HG02678 (cell line): ENCODE data around the gene TBPL1.

Experiments
- ATAC-seq: cut with Tn5 transposase; IDR thresholded peaks from one replicate; pipeline ENCODE4 v1.9.1; 2021; ENCODE audit warnings: mild to moderate bottlenecking, moderate library complexity; ENCODE audit not compliant: unreplicated experiment

Gene TBPL1

DNA sequence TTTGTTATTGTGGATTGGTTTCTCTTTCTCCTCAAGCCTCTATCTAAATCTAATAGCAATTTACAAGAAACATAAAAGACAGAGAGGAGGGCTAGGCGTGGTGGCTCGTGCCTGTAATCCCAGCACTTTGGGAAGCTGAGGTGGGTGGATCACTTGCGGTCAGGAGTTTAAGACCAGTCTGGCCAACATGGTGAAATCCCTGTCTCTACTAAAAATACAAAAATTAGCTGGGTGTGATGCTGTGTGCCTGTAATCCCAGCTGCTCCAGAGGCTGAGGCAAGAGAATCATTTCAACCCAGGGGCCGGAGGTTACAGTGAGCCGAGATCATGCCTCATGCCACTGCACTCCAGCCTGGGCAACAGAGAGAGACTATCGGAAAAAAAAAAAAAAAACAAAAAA is 52.8 kb downstream of the TBPL1 start:
- ATAC-seq: no peak

DNA sequence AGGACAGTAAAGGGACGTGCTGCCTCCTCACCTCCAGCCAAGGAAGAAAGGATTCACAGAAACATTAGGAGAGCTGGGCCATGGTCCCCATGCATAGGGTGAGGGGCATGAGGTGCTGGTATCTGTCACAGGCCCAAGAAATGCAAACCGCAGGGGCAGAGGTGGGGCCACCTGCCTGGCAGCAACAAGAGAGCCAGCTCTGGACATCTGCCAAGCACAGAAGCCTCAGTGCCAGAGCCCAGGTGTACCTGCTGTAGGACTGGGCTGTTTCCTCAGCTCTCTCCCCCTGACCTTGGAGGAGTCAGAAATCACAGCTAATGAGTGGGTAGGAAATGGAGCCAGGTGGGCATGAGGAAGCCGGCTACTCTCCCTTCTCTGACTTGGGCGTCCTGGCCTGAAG is 54.1 kb downstream of the TBPL1 start:
- no peak for ATAC-seq

DNA sequence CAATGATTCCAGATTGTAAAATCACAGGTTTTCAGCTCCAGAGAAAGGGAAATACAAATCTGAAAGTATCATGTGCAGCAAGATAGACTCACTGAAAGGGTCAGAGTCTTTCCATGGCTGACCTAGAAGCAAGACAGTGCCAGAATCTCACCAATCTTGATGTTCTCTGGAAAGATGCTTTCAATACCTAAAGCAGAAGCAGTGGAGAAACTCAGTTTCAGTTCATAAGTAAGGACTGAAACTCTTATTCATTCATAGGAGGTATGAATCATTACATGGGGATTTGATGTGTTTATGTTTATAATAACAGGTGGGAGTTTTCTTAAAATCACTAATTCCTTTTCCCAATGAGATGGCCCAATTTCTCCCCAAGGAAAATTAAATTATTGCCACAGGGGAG is 56.9 kb downstream of the TBPL1 start:
- no peak for ATAC-seq

DNA sequence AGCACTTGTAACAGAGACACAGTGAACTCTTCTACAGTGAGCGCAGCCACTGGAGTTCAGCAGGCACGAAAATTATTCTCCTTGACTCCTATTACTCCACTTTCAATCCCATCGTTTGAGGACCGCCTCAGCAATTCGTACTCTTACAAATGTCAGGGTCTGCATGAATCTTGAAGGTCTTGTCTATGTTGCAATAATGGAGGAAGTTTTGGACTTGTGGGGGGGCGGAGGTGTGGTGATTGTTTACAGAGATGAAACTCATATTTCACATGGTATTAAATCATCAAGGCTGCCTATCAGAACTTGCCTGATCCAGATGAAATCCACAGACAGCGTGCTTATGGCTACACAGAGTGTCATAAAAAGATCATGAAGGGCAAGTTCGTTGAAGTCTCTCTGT is 57.4 kb downstream of the TBPL1 start:
- no peak for ATAC-seq

DNA sequence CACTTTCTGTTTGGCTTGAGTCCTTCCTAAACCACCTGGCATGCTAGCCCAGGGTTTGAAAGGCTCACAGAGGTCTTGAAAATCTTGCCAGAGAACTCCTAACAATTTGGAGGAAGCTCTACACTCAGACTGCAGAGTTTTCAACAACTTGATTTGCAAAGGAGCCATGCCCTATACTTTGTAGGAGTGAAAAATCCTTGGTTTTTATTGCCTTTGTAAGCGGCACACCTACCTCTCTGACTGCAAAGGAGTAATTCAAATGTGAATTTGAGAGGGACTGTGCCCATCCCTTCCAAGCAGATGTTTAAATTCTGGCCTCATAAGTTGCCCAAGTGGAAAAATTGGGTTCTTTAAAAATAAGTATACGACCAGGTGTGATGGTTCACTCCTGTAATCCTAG is 58.0 kb downstream of the TBPL1 start:
- ATAC-seq: no peak

DNA sequence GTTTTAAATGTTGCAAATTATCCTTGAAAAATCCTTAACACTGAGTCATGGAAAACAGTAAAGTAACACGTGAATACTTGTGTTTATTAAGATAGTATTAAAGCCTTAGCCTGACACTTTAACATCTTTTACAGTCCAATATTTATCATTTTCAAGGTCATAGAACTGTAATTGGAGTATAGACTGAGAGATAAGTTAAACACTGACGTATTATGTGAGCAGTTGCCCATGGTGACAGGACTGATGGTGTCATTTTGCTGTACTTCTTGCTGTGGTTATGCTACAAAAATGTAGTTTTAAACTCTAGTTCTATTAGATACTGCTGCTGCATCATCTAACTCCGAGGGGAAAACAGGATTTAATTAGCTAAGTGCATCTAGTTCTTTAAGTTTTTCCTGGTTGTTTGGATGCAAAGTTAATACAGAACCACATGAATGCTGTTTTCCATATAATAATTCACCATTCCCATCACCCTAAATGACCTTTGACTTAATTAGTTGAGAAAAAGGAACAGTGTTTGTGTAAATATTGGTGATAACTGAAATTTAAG is 61.6 kb downstream of the TBPL1 start:
- no peak for ATAC-seq

DNA sequence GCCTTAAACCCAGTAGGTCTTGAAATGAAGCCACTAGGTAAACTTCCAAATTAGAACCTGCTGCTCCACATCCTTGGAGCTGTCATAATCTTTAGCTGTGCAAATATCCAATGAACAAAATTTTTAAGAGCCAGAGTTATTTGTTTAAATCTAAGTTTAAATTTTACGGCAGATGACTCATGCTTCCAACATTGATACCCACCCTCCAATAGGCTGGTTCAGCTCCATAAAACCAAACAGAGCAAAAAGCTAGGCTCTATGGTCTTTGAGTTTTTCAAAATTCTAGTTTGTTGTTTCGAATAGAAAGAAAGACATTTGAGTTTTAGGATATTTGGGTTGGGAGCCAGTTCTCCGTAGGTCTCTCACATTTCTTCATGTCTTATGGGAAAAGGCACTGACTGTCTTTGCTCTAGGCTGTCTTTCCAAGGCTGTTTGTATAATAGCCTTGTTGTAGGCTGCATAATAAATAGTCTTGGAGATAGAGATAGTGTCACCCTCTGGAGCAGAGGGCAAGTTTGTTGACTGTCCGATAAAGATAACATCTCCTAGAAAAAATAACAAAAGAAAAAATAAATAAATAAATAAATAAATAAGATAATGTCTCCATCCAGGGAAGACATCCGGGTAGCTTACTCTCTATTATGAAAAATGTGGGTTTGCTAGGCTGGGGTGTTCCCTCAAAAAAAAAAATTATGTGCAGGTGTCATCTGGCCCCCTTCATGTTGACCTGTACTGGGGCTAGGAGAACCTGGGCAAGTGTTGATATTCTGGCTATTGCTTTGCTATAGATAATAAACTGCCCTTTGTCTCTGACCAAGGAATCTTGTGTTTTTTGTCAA is 62.9 kb downstream of the TBPL1 start:
- ATAC-seq: no peak

DNA sequence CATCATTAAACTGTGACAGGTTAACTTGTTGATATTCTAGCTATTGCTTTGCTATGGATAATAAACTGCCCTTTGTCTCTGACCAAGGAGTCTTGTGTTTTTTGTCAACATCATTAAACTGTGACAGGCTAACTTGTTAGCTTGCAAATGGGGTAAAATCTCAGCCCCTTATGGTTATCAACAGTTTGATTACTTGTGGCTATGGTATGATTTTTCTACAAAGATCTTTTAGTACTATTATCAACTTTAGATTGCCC is 63.5 kb downstream of the TBPL1 start:
- no peak for ATAC-seq

DNA sequence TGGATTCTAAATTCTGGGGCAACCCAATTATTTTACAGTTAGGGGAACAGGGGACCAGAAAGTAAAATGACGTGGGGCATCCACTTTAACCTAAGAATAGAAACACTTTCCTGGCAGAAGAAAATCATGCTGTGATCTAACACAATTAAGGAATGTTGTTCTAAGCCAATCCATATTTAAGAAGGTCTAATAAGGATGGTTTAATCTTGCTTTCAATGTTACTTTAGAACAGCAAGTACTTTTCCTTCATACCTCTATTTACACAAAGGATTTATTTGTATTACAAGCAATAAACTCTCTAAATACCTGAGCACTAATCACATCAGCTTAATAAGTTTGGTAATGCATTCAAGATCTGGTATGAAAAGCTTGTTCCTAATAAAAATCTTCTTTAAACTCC is 67.0 kb downstream of the TBPL1 start:
- no peak for ATAC-seq

DNA sequence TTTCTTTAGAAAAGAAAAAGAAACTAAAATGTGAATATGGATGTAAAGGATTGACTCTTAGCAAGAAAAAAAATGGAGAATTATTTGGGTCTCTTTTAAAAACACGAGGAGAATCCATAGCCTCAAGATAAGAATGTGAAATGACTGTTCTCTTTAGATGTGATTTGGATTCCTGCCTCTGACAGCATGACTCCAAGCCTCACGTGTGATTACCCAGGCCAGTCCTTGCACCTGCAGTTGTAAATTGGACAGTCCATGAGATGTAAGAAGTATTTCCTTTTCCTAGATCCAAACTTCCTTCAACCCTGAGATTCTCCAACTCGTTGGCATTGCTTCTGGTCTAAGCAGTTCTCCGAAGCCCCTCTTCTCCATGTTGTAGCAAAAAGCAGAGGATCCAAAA is 67.5 kb downstream of the TBPL1 start:
- ATAC-seq: no peak

DNA sequence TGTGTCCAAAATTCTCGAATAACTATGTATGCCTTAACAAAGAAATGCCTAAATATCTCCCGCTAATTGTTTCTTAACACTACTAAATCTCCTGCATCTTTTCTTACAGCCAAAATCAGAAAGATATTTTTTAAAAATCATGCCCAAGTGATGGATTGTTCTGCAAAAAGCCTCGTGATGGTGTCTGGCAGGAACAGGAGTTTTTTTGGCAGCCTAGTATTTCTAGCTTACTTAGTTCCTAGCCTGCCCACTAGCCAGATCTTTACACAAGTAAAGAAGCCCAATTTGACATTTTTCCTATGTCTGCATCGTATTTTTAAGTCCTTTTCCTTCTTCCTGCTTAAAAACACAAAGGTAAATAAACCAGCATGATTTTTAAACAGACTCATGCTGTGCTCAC is 67.9 kb downstream of the TBPL1 start:
- ATAC-seq: no peak

DNA sequence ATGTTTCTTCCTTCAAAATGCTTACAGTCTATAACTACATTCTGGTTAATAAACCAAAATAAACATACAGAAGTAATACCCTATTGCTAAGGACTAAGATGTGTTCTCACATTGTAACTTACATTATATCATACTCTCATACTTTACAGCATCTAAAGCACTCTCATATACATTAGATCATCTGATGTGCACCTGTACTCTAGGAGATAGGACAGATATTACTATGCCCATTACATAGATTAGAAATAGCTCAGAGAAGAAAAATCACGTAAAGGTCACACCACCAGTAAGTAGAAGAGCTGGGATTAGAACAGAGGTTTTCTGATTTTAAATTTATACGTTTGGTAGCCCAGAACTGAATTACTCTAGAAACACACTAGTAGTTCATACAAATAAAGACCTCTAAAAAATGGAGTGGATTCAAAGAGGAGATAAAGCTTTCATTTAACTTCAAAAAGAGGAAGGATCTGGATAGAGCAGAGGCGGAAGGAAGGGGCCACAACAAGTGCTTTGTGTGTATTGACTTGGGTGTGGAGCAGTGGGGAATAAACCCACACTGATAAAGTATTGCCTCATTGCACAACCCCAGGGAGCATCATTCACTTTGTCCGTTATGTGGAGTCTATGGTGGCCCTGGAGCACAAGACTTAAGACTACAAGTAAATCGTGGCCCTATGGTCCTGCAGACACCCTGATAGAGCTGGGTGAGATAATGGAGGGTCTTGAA is 68.5 kb downstream of the TBPL1 start:
- ATAC-seq: no peak

DNA sequence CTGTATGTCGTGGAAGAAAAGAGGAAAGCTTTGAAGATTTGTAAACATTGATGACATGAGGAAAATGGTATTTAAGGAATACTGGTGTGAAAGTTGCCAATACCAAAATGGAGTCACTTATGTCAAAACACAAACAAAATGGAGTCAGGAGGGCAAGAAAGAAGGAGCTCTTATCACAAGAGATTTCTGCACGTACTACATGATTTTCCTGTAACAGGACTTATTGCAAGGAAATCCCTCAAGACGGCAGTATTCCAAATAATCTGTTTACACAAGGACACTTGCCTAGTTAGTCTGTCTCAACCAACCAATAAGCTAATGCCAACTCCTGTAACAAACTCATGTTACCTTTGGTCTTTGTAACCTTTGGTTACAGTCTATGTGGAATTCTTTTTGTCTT is 69.6 kb downstream of the TBPL1 start:
- no peak for ATAC-seq

DNA sequence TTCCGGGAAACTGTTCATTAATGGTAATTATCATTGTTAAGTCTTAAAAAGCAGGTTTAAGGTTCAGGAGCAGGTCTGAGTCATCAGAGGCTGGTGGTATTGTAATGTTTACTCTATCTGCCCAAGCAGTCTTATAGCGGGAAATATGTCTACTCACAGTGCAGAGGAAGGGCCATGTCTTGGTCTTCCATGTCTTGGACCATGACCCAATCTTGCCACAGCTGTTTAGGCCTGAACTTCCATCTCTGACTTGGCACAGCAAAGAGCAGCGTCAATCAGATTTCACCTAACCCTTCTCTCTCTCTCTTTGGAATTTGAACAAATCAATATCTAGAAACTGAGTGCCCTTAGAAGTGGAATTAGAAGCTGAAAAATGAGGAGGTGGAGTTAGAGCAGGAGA is 73.6 kb downstream of the TBPL1 start:
- no peak for ATAC-seq

DNA sequence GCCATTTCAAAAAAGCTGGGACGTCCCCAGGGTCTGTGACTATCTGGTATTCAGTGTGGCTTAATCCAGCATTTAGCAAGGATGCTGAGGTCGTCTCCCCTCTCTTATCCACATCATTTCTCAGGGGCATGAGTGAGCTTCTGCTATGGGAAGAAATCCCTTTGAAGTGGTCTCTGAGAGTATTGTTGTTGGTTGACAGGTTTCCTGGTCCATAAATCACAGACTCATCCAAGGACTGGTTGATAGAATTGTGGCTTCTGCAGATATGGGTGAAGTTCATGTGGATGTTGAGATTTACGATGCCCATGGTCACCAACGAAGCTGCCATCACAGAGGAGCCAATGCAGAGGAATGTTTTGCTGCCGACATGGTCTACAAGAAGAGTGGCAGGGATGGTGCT is 75.4 kb downstream of the TBPL1 start:
- no peak for ATAC-seq

DNA sequence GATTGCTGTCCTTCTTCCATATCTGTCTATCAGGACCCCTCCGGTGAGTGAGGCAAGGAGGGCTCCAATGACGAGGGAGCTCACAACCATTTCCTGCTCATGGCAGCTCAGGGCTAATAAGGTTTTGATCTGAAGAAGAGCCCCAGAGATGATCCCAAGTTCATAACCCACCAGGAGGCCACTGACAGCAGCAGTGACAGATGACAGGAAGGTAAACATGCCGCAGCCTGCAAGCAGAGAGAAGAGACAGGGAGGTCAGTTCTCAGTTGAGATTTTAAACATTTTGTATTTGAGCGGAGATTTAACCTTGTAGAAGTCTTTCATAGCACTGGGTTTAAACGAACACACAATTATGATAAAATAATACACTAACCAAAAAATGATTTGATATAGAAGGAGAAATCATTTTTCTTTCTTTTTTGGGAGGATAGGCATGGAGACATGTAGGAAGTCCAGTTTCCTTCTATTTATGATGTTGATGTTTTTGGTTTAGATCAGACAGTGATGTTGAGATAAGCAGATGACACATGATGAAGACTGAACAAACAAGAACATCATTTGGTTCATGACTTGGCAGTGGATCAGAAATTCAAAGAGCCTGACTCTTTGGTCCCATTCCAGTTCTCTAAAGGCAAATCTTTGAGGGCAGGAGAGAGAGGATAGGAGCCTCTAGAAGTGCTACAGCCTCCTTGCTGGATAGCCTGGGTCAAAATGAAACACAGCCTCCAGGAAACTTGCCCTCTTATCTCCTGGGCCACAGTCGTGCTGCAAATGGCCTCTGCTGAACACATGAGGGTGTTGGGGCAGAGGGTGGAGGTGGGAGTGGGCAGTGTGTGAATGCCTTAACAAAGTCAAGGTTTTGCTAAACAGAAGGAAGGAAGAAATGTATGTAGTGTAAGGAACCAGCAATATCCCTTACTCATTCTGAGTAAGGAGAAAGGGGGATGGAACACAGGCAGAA is 76.8 kb downstream of the TBPL1 start:
- ATAC-seq: no peak

DNA sequence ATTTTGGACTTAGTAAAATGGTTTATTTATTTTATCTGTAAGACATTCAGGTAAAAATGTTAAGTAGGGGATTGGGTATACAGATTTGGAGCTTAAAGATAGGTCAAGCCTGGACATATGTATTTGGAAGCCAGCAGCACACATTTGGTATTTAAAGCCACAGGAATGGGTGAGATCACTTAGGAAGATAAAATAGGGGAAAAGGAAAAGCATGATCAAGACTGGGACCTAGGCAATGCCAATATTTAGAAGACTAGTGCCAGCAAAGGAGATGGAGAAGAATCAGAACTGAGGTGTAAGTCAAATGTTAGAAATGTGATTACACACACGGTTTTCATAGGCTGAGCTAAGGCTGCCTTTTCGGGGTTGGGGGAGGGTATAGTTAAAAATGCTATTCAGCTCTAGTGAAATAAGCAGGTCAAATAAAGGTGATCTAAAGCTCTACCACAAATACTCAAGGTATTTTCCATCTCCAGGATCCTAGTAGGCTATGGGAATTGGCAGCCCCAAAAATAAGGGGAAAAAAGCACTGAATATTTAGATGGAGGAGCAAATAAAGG is 78.8 kb downstream of the TBPL1 start:
- ATAC-seq: no peak

DNA sequence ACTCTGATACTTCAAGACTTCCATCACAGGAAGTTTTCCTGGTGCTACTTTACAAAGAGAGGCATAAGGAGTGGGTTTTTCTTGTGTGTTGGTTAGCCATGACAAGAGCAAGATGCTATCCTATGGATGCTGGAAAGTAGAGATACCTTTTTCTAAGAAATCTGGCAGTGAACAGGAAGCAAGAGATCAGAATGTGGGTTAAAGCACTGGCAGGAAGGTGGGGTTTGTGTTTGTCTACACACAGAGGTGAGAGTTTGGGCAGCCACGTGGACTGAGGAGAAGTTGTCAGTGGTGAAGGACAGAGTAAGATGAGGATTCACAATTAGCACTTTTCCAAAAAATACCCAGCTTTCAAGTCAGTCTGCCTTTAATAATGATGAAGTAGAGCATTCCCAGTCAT is 81.5 kb downstream of the TBPL1 start:
- no peak for ATAC-seq

DNA sequence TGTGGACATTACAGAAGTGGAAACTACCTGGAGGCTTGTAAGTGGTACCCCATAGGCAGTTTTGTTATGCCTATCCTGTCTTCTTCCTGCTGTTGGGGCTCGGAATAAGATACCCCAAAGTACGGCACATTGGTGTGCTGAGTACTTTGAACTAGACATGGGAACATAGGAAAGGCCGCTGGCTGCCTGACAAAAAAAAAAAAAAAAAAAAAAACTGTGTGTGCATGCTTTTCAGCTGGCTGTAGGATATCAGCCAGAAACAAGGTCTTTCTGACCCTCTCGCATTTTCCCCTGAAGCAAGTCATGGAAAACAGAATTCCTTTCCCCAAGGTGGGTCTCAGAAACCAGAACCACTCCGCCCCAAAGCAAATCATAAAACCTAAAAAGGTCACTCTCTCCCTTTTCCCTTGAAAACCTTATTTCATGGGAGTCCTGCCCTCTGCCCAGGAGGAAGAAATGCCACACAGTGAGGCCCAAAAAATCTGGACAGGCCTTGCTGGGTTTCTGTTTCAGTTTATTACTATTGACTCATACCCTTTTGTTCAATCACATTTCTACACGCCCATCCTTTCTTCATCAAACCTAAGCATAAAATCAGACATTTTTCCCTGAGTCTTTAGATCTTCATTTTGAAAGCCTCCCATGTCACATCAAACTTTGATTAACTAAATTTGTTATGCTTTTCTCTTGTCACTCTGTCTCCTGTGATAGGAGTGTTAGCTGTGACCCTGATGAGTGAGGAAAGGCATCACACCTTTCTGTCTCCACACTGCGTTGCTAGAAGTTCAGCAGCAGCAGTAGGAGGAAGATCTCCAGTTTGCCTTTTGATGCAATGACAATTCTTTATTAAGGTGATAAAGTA is 82.2 kb downstream of the TBPL1 start:
- ATAC-seq: no peak

DNA sequence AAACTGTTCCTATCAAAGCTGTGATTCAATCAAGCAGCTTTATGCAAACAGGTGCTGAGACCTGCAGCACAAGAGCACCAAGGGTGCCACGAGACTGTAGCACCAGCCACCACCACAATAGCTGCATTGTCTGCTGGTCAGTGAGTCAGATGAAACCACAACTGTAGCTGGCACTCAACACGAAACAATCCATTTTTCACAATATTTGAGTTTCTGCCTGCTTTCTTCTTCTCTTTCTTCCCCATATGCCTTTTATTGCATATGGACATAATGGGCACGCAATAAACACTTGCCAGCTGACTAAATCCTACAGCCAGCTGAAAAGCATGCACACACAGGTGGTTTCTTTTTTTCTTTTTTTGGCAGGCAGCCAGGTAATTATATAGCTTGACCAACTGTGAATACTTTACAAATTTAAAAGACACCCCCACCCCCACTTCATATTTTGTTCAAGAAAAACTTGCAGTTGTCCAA is 82.8 kb downstream of the TBPL1 start:
- ATAC-seq: no peak
